Neuronal stem cell (in vitro differentiated cells): ENCODE measurements around the gene TULP3.

Source experiments
- DNase-seq: peaks from one replicate; pipeline ENCODE4 v3.0.0-alpha.2; 2013; ENCODE audit warnings: low spot score
- H2AFZ ChIP-seq: one replicate; pipeline ENCODE4 v1.6.1; 2013; ENCODE audit warnings: mild to moderate bottlenecking, low read length, inconsistent platforms
- H2AK5ac ChIP-seq: 2 replicates; pipeline ENCODE4 v1.6.1; 2013; ENCODE audit warnings: low read depth, mild to moderate bottlenecking, inconsistent platforms, low read length, moderate library complexity, mixed read lengths
- H2BK120ac ChIP-seq: 2 replicates; pipeline ENCODE4 v1.6.1; 2013; ENCODE audit warnings: low read depth, mild to moderate bottlenecking, inconsistent platforms, low read length, moderate library complexity, mixed read lengths
- H2BK12ac ChIP-seq: one replicate; pipeline ENCODE4 v1.6.1; 2013; ENCODE audit warnings: low read length, inconsistent platforms
- H2BK15ac ChIP-seq: 2 replicates; pipeline ENCODE4 v1.6.1; 2013; ENCODE audit warnings: mild to moderate bottlenecking, low read length, inconsistent platforms, mixed read lengths
- H2BK5ac ChIP-seq: one replicate; pipeline ENCODE4 v1.6.1; 2013; ENCODE audit warnings: inconsistent platforms, mild to moderate bottlenecking, low read length, moderate library complexity
- H3K14ac ChIP-seq: one replicate; pipeline ENCODE4 v1.6.1; 2013; ENCODE audit warnings: low read length, inconsistent platforms
- H3K18ac ChIP-seq: 2 replicates; pipeline ENCODE4 v1.6.1; 2013; ENCODE audit warnings: low read length, inconsistent platforms
- H3K23ac ChIP-seq: 2 replicates; pipeline ENCODE4 v1.6.1; 2013; ENCODE audit warnings: low read depth, mild to moderate bottlenecking, mixed read lengths, low read length, inconsistent platforms; ENCODE audit not compliant: poor library complexity
- H3K27ac ChIP-seq: replicated peaks from 3 replicates; pipeline ENCODE4 v1.5.1; 2013; ENCODE audit warnings: low read length, inconsistent platforms
- H3K27me3 ChIP-seq, 3 experiments: 2 replicates each; pipeline ENCODE4 v1.6.1; 2013; ENCODE audit warnings: low read length in 3 of 3, mild to moderate bottlenecking in 2 of 3, inconsistent platforms in 1 of 3, low read depth in 1 of 3, mixed read lengths in 1 of 3, moderate library complexity in 1 of 3; ENCODE audit not compliant: control insufficient read depth in 3 of 3, insufficient read depth in 3 of 3
- H3K36me3 ChIP-seq, 2 donors: replicated peaks in 1 of 2; 2 replicates each; pipeline ENCODE4 v1.6.1; 2013; ENCODE audit warnings: low read length in 2 of 2; ENCODE audit not compliant: control insufficient read depth in 2 of 2, insufficient read depth in 2 of 2
- H3K4ac ChIP-seq: 2 replicates; pipeline ENCODE4 v1.6.1; 2013; ENCODE audit warnings: inconsistent platforms, mild to moderate bottlenecking, low read length, moderate library complexity
- H3K4me1 ChIP-seq, 2 donors: 1 replicate in 1 of 2; 2 replicates in 1 of 2; pipeline ENCODE4 v1.6.1; 2013; ENCODE audit warnings: low read length in 2 of 2, low read depth in 1 of 2; ENCODE audit not compliant: control insufficient read depth in 2 of 2, insufficient read depth in 1 of 2
- H3K4me2 ChIP-seq: one replicate; pipeline ENCODE4 v1.6.1; 2013; ENCODE audit warnings: mild to moderate bottlenecking, low read length, inconsistent platforms; ENCODE audit not compliant: insufficient read depth, poor library complexity, severe bottlenecking
- H3K4me3 ChIP-seq, 2 donors: 2 replicates each; pipeline ENCODE4 v1.5.1; 2013; ENCODE audit warnings: low read length in 2 of 2, mild to moderate bottlenecking in 2 of 2, inconsistent platforms in 1 of 2, moderate library complexity in 1 of 2
- H3K79me1 ChIP-seq: one replicate; pipeline ENCODE4 v1.6.1; 2013; ENCODE audit warnings: low read depth, mild to moderate bottlenecking, inconsistent platforms, low read length, moderate library complexity
- H3K9ac ChIP-seq: one replicate; pipeline ENCODE4 v1.6.1; 2013; ENCODE audit warnings: mild to moderate bottlenecking, low read depth, low read length, inconsistent platforms; ENCODE audit not compliant: poor library complexity
- H3K9me3 ChIP-seq, 2 donors: replicated peaks in 1 of 2; 2 replicates each; pipeline versions ENCODE3 to v1.6.1; 2013; ENCODE audit warnings: low read length in 2 of 2, mild to moderate bottlenecking in 2 of 2, inconsistent platforms in 1 of 2, low read depth in 1 of 2, mixed read lengths in 1 of 2, moderate library complexity in 1 of 2; ENCODE audit not compliant: control insufficient read depth in 2 of 2, insufficient read depth in 1 of 2
- H4K8ac ChIP-seq: one replicate; pipeline ENCODE4 v1.6.1; 2013; ENCODE audit warnings: low read depth, mild to moderate bottlenecking, inconsistent platforms, low read length, moderate library complexity
- H4K91ac ChIP-seq: one replicate; pipeline ENCODE4 v1.6.1; 2013; ENCODE audit warnings: low read length, low read depth, mild to moderate bottlenecking, inconsistent platforms; ENCODE audit not compliant: poor library complexity
- WGBS, 2 donors: extraction: QIAGEN DNeasy Blood & Tissue Kit; methylation state at CpG; one replicate each; pipeline ENCODE4 v1.1.7; 2013; ENCODE audit warnings: missing lambda C conversion rate in 2 of 2, mixed read lengths in 1 of 2; ENCODE audit not compliant: insufficient read length in 2 of 2, insufficient replicate concordance in 1 of 2; ENCODE audit errors: extremely low coverage in 2 of 2; 5-methylcytosine and 5-hydroxymethylcytosine counted together

The TULP3 gene

GRCh38 chr12:2933586-2933985, 42.9 kb downstream of the TULP3 start:
- no peak overlapping the region for H2BK12ac ChIP-seq
- no peak overlapping the region for H3K27ac ChIP-seq
- H3K27me3 ChIP-seq = no peaks in the 10 kb centered on the region
- H3K36me3 ChIP-seq = peaks cover 22 to 80% of the 10 kb centered on the region in 2 donors
- no peak overlapping the region for H4K91ac ChIP-seq
- no peaks in the 10 kb centered on the region for H3K4me1 ChIP-seq
- no CpG with 5 or more reads among the region's 6 CpGs for WGBS, 2 donors
- no peak overlapping the region for H3K18ac ChIP-seq
- H3K79me1 ChIP-seq = no peaks in the 10 kb centered on the region
- H3K9ac ChIP-seq = no peak overlapping the region
- no peak overlapping the region for H3K4me3 ChIP-seq
- DNase-seq = no peak
- H3K14ac ChIP-seq = no peak overlapping the region
- H2AFZ ChIP-seq = no peak overlapping the region
- H3K9me3 ChIP-seq = no peaks in the 10 kb centered on the region
- no peak overlapping the region for H4K8ac ChIP-seq
- no peak overlapping the region for H2BK120ac ChIP-seq
- no peak overlapping the region for H2AK5ac ChIP-seq
- no peak overlapping the region for H3K4ac ChIP-seq
- no peak overlapping the region for H2BK15ac ChIP-seq
- H3K23ac ChIP-seq = no peak overlapping the region
- H2BK5ac ChIP-seq = no peak overlapping the region
- H3K4me2 ChIP-seq = no peak overlapping the region

GRCh38 chr12:2934371-2934770, 43.7 kb downstream of the TULP3 start:
- no peaks in the 10 kb centered on the region for H3K4me1 ChIP-seq

GRCh38 chr12:2936301-2936700, 45.6 kb downstream of the TULP3 start:
- Histone ChIP-seq H3K9me3 (no peaks in the 10 kb centered on the region), H2AK5ac (no peak overlapping the region), H2BK12ac (no peak overlapping the region), H3K4ac (no peak overlapping the region), H3K36me3 (peaks cover 29 to 89% of the 10 kb centered on the region in 2 donors), H2AFZ (no peak overlapping the region), H2BK120ac (no peak overlapping the region), H3K18ac (no peak overlapping the region), H3K4me1 (no peaks in the 10 kb centered on the region), H2BK5ac (no peak overlapping the region), H3K27me3 (no peaks in the 10 kb centered on the region), H2BK15ac (no peak overlapping the region), H3K27ac (no peak overlapping the region), H3K9ac (no peak overlapping the region), H3K4me2 (no peak overlapping the region), H3K79me1 (no peaks in the 10 kb centered on the region), H3K4me3 (no peak overlapping the region), H3K23ac (no peak overlapping the region), H3K14ac (no peak overlapping the region), H4K8ac (no peak overlapping the region), H4K91ac (no peak overlapping the region)
- no CpG with 5 or more reads among the region's 11 CpGs for WGBS, 2 donors
- no peak for DNase-seq

More at GRCh38 chr12:2934371-2934770, 43.7 kb downstream of the TULP3 start:
- peaks cover 24 to 85% of the 10 kb centered on the region in 2 donors for H3K36me3 ChIP-seq
- no peak for DNase-seq
- no peak overlapping the region for H3K18ac ChIP-seq
- H3K4me3 ChIP-seq = no peak overlapping the region
- H3K23ac ChIP-seq = no peak overlapping the region
- H3K9ac ChIP-seq = no peak overlapping the region
- no peak overlapping the region for H2AK5ac ChIP-seq
- H3K4ac ChIP-seq = no peak overlapping the region
- no peak overlapping the region for H2BK12ac ChIP-seq
- H3K27ac ChIP-seq = no peak overlapping the region
- no peaks in the 10 kb centered on the region for H3K27me3 ChIP-seq
- no peaks in the 10 kb centered on the region for H3K9me3 ChIP-seq
- H4K91ac ChIP-seq = no peak overlapping the region
- H4K8ac ChIP-seq = no peak overlapping the region
- no peak overlapping the region for H3K14ac ChIP-seq
- no peak overlapping the region for H2AFZ ChIP-seq
- WGBS, 2 donors = no CpG with 5 or more reads among the region's 6 CpGs
- H2BK5ac ChIP-seq = no peak overlapping the region
- H2BK120ac ChIP-seq = no peak overlapping the region
- no peak overlapping the region for H2BK15ac ChIP-seq
- no peaks in the 10 kb centered on the region for H3K79me1 ChIP-seq
- no peak overlapping the region for H3K4me2 ChIP-seq

- H2BK120ac ChIP-seq = no peak overlapping the region
- H3K79me1 ChIP-seq = no peaks in the 10 kb centered on the region
- no peak overlapping the region for H2BK5ac ChIP-seq
- WGBS, 2 donors = no CpG with 5 or more reads among the region's 3 CpGs
- H3K9ac ChIP-seq = no peak overlapping the region
- H3K27ac ChIP-seq = no peak overlapping the region
- H3K36me3 ChIP-seq = peaks cover 25 to 83% of the 10 kb centered on the region in 2 donors
- no peaks in the 10 kb centered on the region for H3K27me3 ChIP-seq
- no peak overlapping the region for H3K4me3 ChIP-seq
- no peak overlapping the region for H2AFZ ChIP-seq
- H4K91ac ChIP-seq = no peak overlapping the region
- no peak overlapping the region for H3K14ac ChIP-seq
- H2BK12ac ChIP-seq = no peak overlapping the region
- no peak overlapping the region for H3K4ac ChIP-seq
- H2AK5ac ChIP-seq = no peak overlapping the region
- H4K8ac ChIP-seq = no peak overlapping the region
- H3K4me1 ChIP-seq = no peaks in the 10 kb centered on the region
- no peak for DNase-seq
- no peaks in the 10 kb centered on the region for H3K9me3 ChIP-seq
- no peak overlapping the region for H3K4me2 ChIP-seq
- no peak overlapping the region for H3K18ac ChIP-seq
- no peak overlapping the region for H3K23ac ChIP-seq
- H2BK15ac ChIP-seq = no peak overlapping the region
These were observed 46.8 kb downstream of the TULP3 start for GRCh38 chr12:2937500-2937899.
